H9 (cell line): ENCODE measurements around the gene EMX2. TPM values are rescaled to one million over a fixed set of nuclear protein-coding genes. Genes with fewer than 3 reads are reported as not detected.

Source experiments
- DNase-seq: peaks from one replicate; pipeline ENCODE4 v3.0.0-alpha.2; 2017
- H2AFZ ChIP-seq: one replicate; pipeline ENCODE4 v1.6.1; 2013; ENCODE audit warnings: mild to moderate bottlenecking, low read length, control low read depth, moderate library complexity
- H2AK5ac ChIP-seq: 2 replicates; pipeline ENCODE4 v1.6.1; 2013; ENCODE audit warnings: low read length, control low read depth, mixed read lengths; ENCODE audit not compliant: insufficient read length
- H2BK120ac ChIP-seq: one replicate; pipeline ENCODE4 v1.6.1; 2013; ENCODE audit warnings: low read depth, mild to moderate bottlenecking, low read length, control low read depth, inconsistent platforms; ENCODE audit not compliant: poor library complexity, severe bottlenecking
- H2BK12ac ChIP-seq: 2 replicates; pipeline ENCODE4 v1.6.1; 2013; ENCODE audit warnings: low read length, control low read depth, mixed read lengths, low read depth; ENCODE audit not compliant: insufficient read length
- H2BK15ac ChIP-seq: 2 replicates; pipeline ENCODE4 v1.6.1; 2013; ENCODE audit warnings: low read depth, low read length, control low read depth
- H2BK20ac ChIP-seq: one replicate; pipeline ENCODE4 v1.6.1; 2013; ENCODE audit warnings: low read depth, mild to moderate bottlenecking, low read length, control low read depth, inconsistent platforms; ENCODE audit not compliant: poor library complexity, severe bottlenecking
- H2BK5ac ChIP-seq: 2 replicates; pipeline ENCODE4 v1.6.1; 2013; ENCODE audit warnings: low read length, control low read depth, mixed read lengths; ENCODE audit not compliant: insufficient read length
- H3K14ac ChIP-seq: 2 replicates; pipeline ENCODE4 v1.6.1; 2013; ENCODE audit warnings: low read length, control low read depth; ENCODE audit not compliant: insufficient read depth
- H3K18ac ChIP-seq: 2 replicates; pipeline ENCODE4 v1.6.1; 2013; ENCODE audit warnings: low read depth, mild to moderate bottlenecking, mixed read lengths, low read length, control low read depth; ENCODE audit not compliant: insufficient read length
- H3K23ac ChIP-seq: 2 replicates; pipeline ENCODE4 v1.6.1; 2013; ENCODE audit warnings: low read length, control low read depth, mixed read lengths, low read depth; ENCODE audit not compliant: insufficient read length
- H3K23me2 ChIP-seq: 2 replicates; pipeline ENCODE4 v1.6.1; 2013; ENCODE audit warnings: low read depth, mild to moderate bottlenecking, mixed read lengths, low read length, control low read depth; ENCODE audit not compliant: insufficient read length, poor library complexity, severe bottlenecking
- H3K27ac ChIP-seq: 2 replicates; pipeline ENCODE4 v1.5.1; 2013; ENCODE audit warnings: low read length, control low read depth, mixed read lengths, low read depth; ENCODE audit not compliant: insufficient read length
- H3K27me3 ChIP-seq: 2 replicates; pipeline ENCODE4 v1.6.1; 2013; ENCODE audit warnings: low read length, control low read depth, inconsistent platforms; ENCODE audit not compliant: insufficient read depth
- H3K4ac ChIP-seq: 2 replicates; pipeline ENCODE4 v1.6.1; 2013; ENCODE audit warnings: low read depth, mild to moderate bottlenecking, control low read depth, inconsistent platforms, low read length, moderate library complexity
- H3K4me1 ChIP-seq: 2 replicates; pipeline ENCODE4 v1.6.1; 2013; ENCODE audit warnings: low read length, control low read depth, inconsistent platforms; ENCODE audit not compliant: insufficient read depth
- H3K4me2 ChIP-seq: 2 replicates; pipeline ENCODE4 v1.6.1; 2013; ENCODE audit warnings: low read length, control low read depth, mixed read lengths; ENCODE audit not compliant: insufficient read length, insufficient read depth
- H3K56ac ChIP-seq: 2 replicates; pipeline ENCODE4 v1.6.1; 2013; ENCODE audit warnings: low read depth, mild to moderate bottlenecking, mixed read lengths, low read length, control low read depth; ENCODE audit not compliant: insufficient read length
- H3K79me1 ChIP-seq: 2 replicates; pipeline ENCODE4 v1.6.1; 2013; ENCODE audit warnings: low read depth, mild to moderate bottlenecking, moderate library complexity, low read length, control low read depth, inconsistent platforms; ENCODE audit not compliant: insufficient read depth, poor library complexity, severe bottlenecking
- H3K79me2 ChIP-seq: 2 replicates; pipeline ENCODE4 v1.6.1; 2013; ENCODE audit warnings: low read length, control low read depth, inconsistent platforms; ENCODE audit not compliant: insufficient read depth
- H3K9ac ChIP-seq: 2 replicates; pipeline ENCODE4 v1.6.1; 2013; ENCODE audit warnings: low read length, control low read depth, mixed read lengths; ENCODE audit not compliant: insufficient read length; ENCODE audit errors: extremely low read depth
- H3K9me3 ChIP-seq: one replicate; pipeline ENCODE4 v1.6.1; 2013; ENCODE audit warnings: low read depth, low read length, inconsistent platforms; ENCODE audit not compliant: control insufficient read depth
- H3T11ph ChIP-seq: one replicate; pipeline ENCODE4 v1.6.1; 2013; ENCODE audit warnings: mild to moderate bottlenecking, low read length, control low read depth, inconsistent platforms
- H4K20me1 ChIP-seq: one replicate; pipeline ENCODE4 v1.6.1; 2013; ENCODE audit not compliant: control insufficient read depth, insufficient read length, insufficient read depth
- H4K5ac ChIP-seq: 2 replicates; pipeline ENCODE4 v1.6.1; 2013; ENCODE audit warnings: low read depth, mild to moderate bottlenecking, mixed read lengths, low read length, control low read depth; ENCODE audit not compliant: insufficient read length
- H4K8ac ChIP-seq: replicated peaks from 2 replicates; pipeline ENCODE4 v1.6.1; 2013; ENCODE audit warnings: low read length, control low read depth, mixed read lengths, low read depth; ENCODE audit not compliant: insufficient read length
- H4K91ac ChIP-seq: 2 replicates; pipeline ENCODE4 v1.6.1; 2013; ENCODE audit warnings: low read depth, mild to moderate bottlenecking, moderate library complexity, mixed read lengths, low read length, control low read depth; ENCODE audit not compliant: insufficient read length
- H3K27ac Mint-ChIP-seq, 3 experiments: 2 replicates in 2 of 3; 3 replicates in 1 of 3; pipeline ENCODE4 v1.8.0; 2020 to 2021; ENCODE audit warnings: mixed read lengths in 3 of 3, mild to moderate bottlenecking in 1 of 3, moderate library complexity in 1 of 3
- H3K27me3 Mint-ChIP-seq: 2 replicates; pipeline ENCODE4 v1.8.0; 2021; ENCODE audit warnings: low read depth, mild to moderate bottlenecking, moderate library complexity, mixed read lengths
- H3K36me3 Mint-ChIP-seq, 3 experiments: 2 replicates in 2 of 3; 3 replicates in 1 of 3; pipeline ENCODE4 v1.8.0; 2020 to 2021; ENCODE audit warnings: low read depth in 3 of 3, mixed read lengths in 3 of 3; ENCODE audit not compliant: insufficient read depth in 1 of 3
- H3K4me1 Mint-ChIP-seq, 2 experiments: 2 replicates each; pipeline ENCODE4 v1.8.0; 2020; ENCODE audit warnings: mixed read lengths in 2 of 2
- H3K4me3 Mint-ChIP-seq, 2 experiments: 2 replicates in 1 of 2; 3 replicates in 1 of 2; pipeline ENCODE4 v1.8.0; 2020 to 2021; ENCODE audit warnings: mild to moderate bottlenecking in 2 of 2, mixed read lengths in 2 of 2, moderate library complexity in 1 of 2
- H3K9me3 Mint-ChIP-seq, 2 experiments: 2 replicates in 1 of 2; 3 replicates in 1 of 2; pipeline ENCODE4 v1.8.0; 2020; ENCODE audit warnings: mild to moderate bottlenecking in 2 of 2, mixed read lengths in 2 of 2, moderate library complexity in 1 of 2
- CTCF ChIP-seq: fragments of 200-600 bp; sonication (generic); conservative IDR thresholded peaks from 3 replicates; pipeline ENCODE4 v1.8.0; 2021; ENCODE audit warnings: antibody characterized with exemption, mild to moderate bottlenecking
- WGBS: extraction: QIAGEN DNeasy Blood & Tissue Kit; methylation state at CpG from one replicate; pipeline ENCODE4 v1.1.7; 2013; ENCODE audit warnings: missing lambda C conversion rate, low lambda C conversion rate, mixed read lengths; ENCODE audit not compliant: insufficient read length; ENCODE audit errors: extremely low coverage; 5-methylcytosine and 5-hydroxymethylcytosine counted together
- total RNA-seq: library from RNA; stranded (reverse); gene quantifications from 2 replicates; pipeline ENCODE4 v1.2.1, GENCODE V29; 2021

EMX2 gene
- total RNA-seq, 1 experiment from 2014 or later = not detected

DNA sequence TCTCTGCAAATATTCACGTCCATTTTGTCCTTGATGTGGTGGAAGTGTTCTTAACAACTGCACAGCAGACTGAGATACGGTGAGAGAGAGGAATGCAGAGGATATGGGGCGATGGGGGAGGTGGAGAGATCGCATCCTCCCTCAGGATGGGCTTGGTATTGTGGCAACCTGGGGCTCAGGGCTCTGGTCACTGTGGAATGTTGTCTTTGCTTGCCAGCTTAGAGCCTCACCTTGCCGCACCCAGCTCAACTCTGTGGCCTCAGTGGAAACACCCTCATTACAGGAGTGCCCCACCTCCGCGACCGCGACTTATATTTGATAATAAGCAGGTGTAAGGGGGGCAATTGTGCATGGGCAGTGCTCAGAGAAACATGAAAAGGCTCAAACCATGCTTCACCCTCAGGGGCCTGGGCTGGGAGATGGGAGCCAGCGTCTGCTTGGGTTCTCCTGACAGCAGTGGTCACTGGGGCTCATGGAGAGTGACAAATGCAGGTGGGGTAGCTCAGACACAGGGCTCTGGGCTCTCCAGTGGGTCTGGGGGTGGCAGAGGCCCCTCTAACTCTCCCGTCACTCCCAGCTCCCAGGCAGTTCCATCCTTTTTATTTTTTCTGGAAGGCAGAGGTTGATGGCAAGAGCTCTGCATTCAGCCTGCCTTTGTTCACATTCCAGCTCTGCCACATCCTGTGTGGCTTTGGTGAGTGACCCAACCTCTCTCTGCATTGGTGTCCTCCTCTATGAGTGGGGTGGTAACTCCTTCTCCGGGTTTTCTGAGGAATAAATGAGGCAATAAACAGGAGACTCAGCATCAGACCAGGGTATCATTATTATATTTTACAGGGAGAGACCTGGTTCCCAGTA is 43.1 kb upstream of the EMX2 start:
- Histone ChIP-seq H3K4me1 (no peaks in the 10 kb centered on the region), H3K23me2 (no peaks in the 10 kb centered on the region), H3K23ac (no peak overlapping the region), H2AFZ (no peak overlapping the region), H2BK15ac (no peak overlapping the region), H4K91ac (no peak overlapping the region), H3T11ph (no peak overlapping the region), H2BK120ac (no peak overlapping the region), H3K9ac (no peak overlapping the region), H4K20me1 (no peaks in the 10 kb centered on the region), H3K9me3 (no peaks in the 10 kb centered on the region), H2BK5ac (no peak overlapping the region), H3K56ac (no peak overlapping the region), H2AK5ac (no peak overlapping the region), H4K8ac (no peak overlapping the region), H3K27ac (no peak overlapping the region), H3K4ac (no peak overlapping the region), H3K4me2 (no peak overlapping the region), H2BK20ac (no peak overlapping the region), H3K79me2 (no peaks in the 10 kb centered on the region), H3K79me1 (no peaks in the 10 kb centered on the region), H2BK12ac (no peak overlapping the region), H3K18ac (no peak overlapping the region), H3K14ac (no peak overlapping the region), H4K5ac (no peak overlapping the region), H3K27me3 (no peaks in the 10 kb centered on the region)
- no peak overlapping the region for H3K4me3 Mint-ChIP-seq
- no CpG with 5 or more reads among the region's 12 CpGs for WGBS
- no peaks in the 10 kb centered on the region; a peak in 2 of 5 replicates for H3K9me3 Mint-ChIP-seq
- H3K27ac Mint-ChIP-seq = no peak overlapping the region
- DNase-seq = no peak
- peaks cover 5 to 11% of the 10 kb centered on the region in 2 experiments for H3K4me1 Mint-ChIP-seq
- TF ChIP-seq CTCF = no peak
- peaks cover 49% of the 10 kb centered on the region for H3K27me3 Mint-ChIP-seq
- no peaks in the 10 kb centered on the region for H3K36me3 Mint-ChIP-seq
